HepG2 (cell line): Measurements from ENCODE around the gene RPL38. TPM values are rescaled to one million over a fixed set of nuclear protein-coding genes. Genes with fewer than 3 reads are reported as not detected.

Experiments used
- ATM ChIP-seq: fragments of 450-650 bp; IDR thresholded peaks from 2 replicates; pipeline ENCODE4 v1.7.1; 2017; ENCODE audit warnings: mild to moderate bottlenecking, borderline replicate concordance
- CBX5 ChIP-seq: sonication (generic); formaldehyde crosslinking; IDR thresholded peaks from 2 replicates; pipeline ENCODE4 v1.4.0; 2020; ENCODE audit warnings: missing genetic modification reagents, borderline replicate concordance
- CENPT ChIP-seq: sonication (generic); formaldehyde crosslinking; IDR thresholded peaks from 2 replicates; pipeline ENCODE4 v1.8.0; 2022; ENCODE audit warnings: low read depth, mild to moderate bottlenecking, moderate library complexity, missing genetic modification reagents
- CREB1 ChIP-seq, 2 experiments: fragments of 450-650 bp in 1 of 2; IDR thresholded peaks; 2 replicates each; pipeline ENCODE4 v1.6.1; 2016 to 2017; ENCODE audit warnings: control low read depth in 1 of 2, mild to moderate bottlenecking in 1 of 2, missing compliant biosample characterization in 1 of 2, missing genetic modification characterization in 1 of 2
- DMAP1 ChIP-seq: IDR thresholded peaks from 2 replicates; pipeline ENCODE4 v1.6.1; 2016
- HBP1 ChIP-seq: IDR thresholded peaks from 2 replicates; pipeline ENCODE4 v1.6.1; 2016; ENCODE audit warnings: low read depth, control low read depth
- HNF1A ChIP-seq, 2 experiments: sonication (generic) in 1 of 2; formaldehyde crosslinking in 1 of 2; IDR thresholded peaks; 2 replicates each; pipeline versions ENCODE4 v1.4.0 to v1.6.1; 2016 to 2020; ENCODE audit warnings: borderline replicate concordance in 1 of 2, low read depth in 1 of 2, mild to moderate bottlenecking in 1 of 2, missing genetic modification reagents in 1 of 2
- HOXD1 ChIP-seq: sonication (generic); formaldehyde crosslinking; IDR thresholded peaks from 2 replicates; pipeline ENCODE4 v1.5.0; 2020; ENCODE audit warnings: missing genetic modification reagents
- ISX ChIP-seq: sonication (generic); formaldehyde crosslinking; conservative IDR thresholded peaks from 2 replicates; pipeline ENCODE4 v1.5.0; 2020; ENCODE audit warnings: missing genetic modification reagents
- MED1 ChIP-seq: sonication (generic); formaldehyde crosslinking; IDR thresholded peaks from 2 replicates; pipeline ENCODE4 v1.4.0; 2020; ENCODE audit warnings: missing genetic modification reagents
- PREB ChIP-seq: sonication (generic); formaldehyde crosslinking; IDR thresholded peaks from 2 replicates; pipeline ENCODE4 v1.4.0; 2020; ENCODE audit warnings: missing genetic modification reagents
- SMC3 ChIP-seq: IDR thresholded peaks from 2 replicates; pipeline ENCODE4 v1.6.1; 2011; ENCODE audit warnings: low read length, improper control_type of control experiment
- SRY ChIP-seq: sonication (generic); formaldehyde crosslinking; IDR thresholded peaks from 2 replicates; pipeline ENCODE4 v1.8.0; 2022; ENCODE audit warnings: mild to moderate bottlenecking, missing genetic modification reagents
- TEF ChIP-seq: sonication (generic); formaldehyde crosslinking; IDR thresholded peaks from 2 replicates; pipeline ENCODE4 v1.5.0; 2020; ENCODE audit warnings: missing genetic modification reagents
- ZBTB10 ChIP-seq: sonication (generic); formaldehyde crosslinking; IDR thresholded peaks from 2 replicates; pipeline ENCODE4 v1.4.0; 2020; ENCODE audit warnings: missing genetic modification reagents, borderline replicate concordance
- ZFY ChIP-seq: sonication (generic); formaldehyde crosslinking; IDR thresholded peaks from 2 replicates; pipeline ENCODE4 v1.4.0; 2020; ENCODE audit warnings: missing genetic modification reagents
- ZNF234 ChIP-seq: sonication (generic); formaldehyde crosslinking; conservative IDR thresholded peaks from 2 replicates; pipeline ENCODE4 v1.5.1; 2020; ENCODE audit warnings: mild to moderate bottlenecking, missing genetic modification reagents
- ZNF572 ChIP-seq: sonication (generic); formaldehyde crosslinking; IDR thresholded peaks from 2 replicates; pipeline ENCODE4 v1.5.1; 2020; ENCODE audit warnings: mild to moderate bottlenecking, missing genetic modification reagents
- ZNF605 ChIP-seq: sonication (generic); formaldehyde crosslinking; IDR thresholded peaks from 2 replicates; pipeline ENCODE4 v1.8.0; 2022; ENCODE audit warnings: mild to moderate bottlenecking, missing genetic modification reagents
- polyA plus RNA-seq, 8 experiments: library from polyadenylated mRNA; depleted of rRNA in 3 of 8; stranded (reverse) in 7 of 8; unstranded in 1 of 8; fragments of >200 nt; fragmentation: Illumina TruSeq in 4 of 8; extraction: Trizol in 4 of 8; gene quantifications; 2 replicates each; pipeline versions ENCODE4 v1.2.1 to v1.2.3, GENCODE V29; 2011 to 2016; ENCODE audit warnings: low read depth in 4 of 8, missing spikeins in 1 of 8, mixed read lengths in 1 of 8; ENCODE audit not compliant: insufficient read depth in 1 of 8
- total RNA-seq, 5 experiments: library from RNA; depleted of rRNA; stranded (reverse); fragments of >200 nt; fragmentation: Illumina TruSeq; extraction: Trizol; gene quantifications; 2 replicates each; pipeline ENCODE4 v1.2.3, GENCODE V29; 2016; ENCODE audit warnings: low read depth in 1 of 5

RPL38 gene
- total and polyA plus RNA-seq, 2 of the 13 experiments (the other 11 are each of a cell fraction or from before 2014, with no cell fraction given) = 2,370 to 2,372 TPM

DNA sequence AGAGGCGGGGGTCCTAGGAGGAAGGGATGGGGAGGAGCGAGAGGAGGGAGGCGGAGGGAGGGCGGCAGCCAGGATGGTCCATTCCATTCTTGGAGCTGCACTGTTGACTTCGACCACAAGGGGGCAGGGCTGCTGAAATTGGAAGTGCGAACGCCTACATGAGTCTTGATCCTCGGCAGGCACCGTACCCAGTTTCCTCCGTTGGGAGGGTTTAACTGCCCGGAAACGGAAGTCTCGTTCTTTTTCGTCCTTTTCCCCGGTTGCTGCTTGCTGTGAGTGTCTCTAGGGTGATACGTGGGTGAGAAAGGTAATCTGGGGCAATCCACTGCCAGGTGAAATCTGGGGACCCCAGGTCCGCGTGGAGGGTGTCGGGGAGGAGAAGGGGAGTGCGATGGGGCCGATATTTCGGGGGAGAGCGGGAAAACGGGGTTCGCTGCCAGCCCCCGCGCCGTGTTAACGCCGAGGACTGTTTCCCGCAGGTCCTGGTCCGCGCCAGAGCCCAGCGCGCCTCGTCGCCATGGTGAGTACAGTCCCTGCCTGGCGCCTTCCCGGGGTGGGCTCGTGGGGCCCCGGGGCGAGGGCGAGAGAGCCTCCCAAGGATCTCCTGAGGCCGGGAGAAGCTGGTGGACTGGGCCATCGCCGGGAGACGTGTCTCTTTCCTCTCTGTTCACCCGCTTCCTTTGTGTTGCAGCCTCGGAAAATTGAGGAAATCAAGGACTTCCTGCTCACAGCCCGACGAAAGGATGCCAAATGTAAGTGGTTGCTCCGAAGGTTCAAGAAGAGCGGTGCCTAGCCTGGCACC lies at the start of gene RPL38 (continued):
- TF ChIP-seq SRY (CRISPR knock-in tag) = peak; percentile 94
- peak; percentile 96; the same call in 1 of the 2 replicates for TF ChIP-seq CBX5 (CRISPR knock-in tag)
- TF ChIP-seq TEF (CRISPR knock-in tag) = no peak
- TF ChIP-seq CENPT (CRISPR knock-in tag) = no peak
- peak; percentile 74 for TF ChIP-seq HOXD1
- no peak for TF ChIP-seq ZBTB10 (CRISPR knock-in tag)
- peak; percentile 98 for TF ChIP-seq DMAP1
- TF ChIP-seq PREB = no peak; the same call in 1 of the 2 replicates
- peak; percentile 96 for TF ChIP-seq ZNF605 (CRISPR knock-in tag)
- TF ChIP-seq ZFY (CRISPR knock-in tag) = peak; percentile 82
- TF ChIP-seq ZNF572 (CRISPR knock-in tag) = no peak
- TF ChIP-seq ISX (CRISPR knock-in tag) = no peak
- TF ChIP-seq ATM = no peak
- peak; percentile 87 for TF ChIP-seq MED1 (CRISPR knock-in tag)
- TF ChIP-seq SMC3 = peak; percentile 56; the same call in 1 of the 2 replicates
- no peak for TF ChIP-seq ZNF234 (CRISPR knock-in tag)
- 0 out of 2 replicates have a peak, but pooled peaks have one; percentile 17 for TF ChIP-seq HBP1
- TF ChIP-seq HNF1A (IDR thresholded peaks at IDR 0.05; ENCODE audit: low read depth) = peak; percentile 52; the same call in 1 of the 2 replicates
- TF ChIP-seq HNF1A (CRISPR knock-in tag; IDR thresholded peaks at IDR 0.05; ENCODE audit: borderline replicate concordance) = peak; percentile 82
- TF ChIP-seq CREB1 (IDR thresholded peaks at IDR 0.05) = peak; percentile 59
- TF ChIP-seq CREB1 (CRISPR knock-in tag; IDR thresholded peaks at IDR 0.05) = peak; percentile 85
